NB4 (cell line): Measurements from ENCODE around the gene RRBP1.

Experiments used
- CTCF ChIP-seq: IDR thresholded peaks from one replicate; pipeline ENCODE4 v1.5.1; 2012; ENCODE audit warnings: low read depth, low read length
- MAX ChIP-seq: IDR thresholded peaks from 2 replicates; pipeline ENCODE4 v1.6.1; 2011; ENCODE audit warnings: low read depth, low read length
- MYC ChIP-seq: IDR thresholded peaks from 2 replicates; pipeline ENCODE4 v1.6.1; 2011; ENCODE audit warnings: low read depth, low read length

- no peak for TF ChIP-seq CTCF
- TF ChIP-seq MYC = no peak
- no peak for TF ChIP-seq MAX
Measured at GRCh38 chr20:17579369-17580039, 102.5 kb downstream of the RRBP1 start.
